ENCODE results near the gene PDE8B.
"Not testable (repeated sequence)": the region's sequence is repeated elsewhere in the genome, so short reads cannot be mapped to it uniquely, and the experiment has no call there.

The PDE8B gene

GRCh38 chr5:77360381-77360780 lies 149.9 kb downstream of the PDE8B start:
- DNase-seq (ENCODE audit: low spot score): no peak

- DNase-seq (ENCODE audit: low spot score): no peak
Measured at GRCh38 chr5:77360973-77361372, 150.5 kb downstream of the PDE8B start.

- no peak for DNase-seq (ENCODE audit: low spot score)
Measured at GRCh38 chr5:77366717-77367500, 156.4 kb downstream of the PDE8B start.

GRCh38 chr5:77367741-77368140 lies 157.3 kb downstream of the PDE8B start:
- no peak for DNase-seq (ENCODE audit: low spot score)

- no peak for DNase-seq (ENCODE audit: low spot score)
Measured at GRCh38 chr5:77368367-77368766, 157.9 kb downstream of the PDE8B start.

GRCh38 chr5:77369566-77369965 lies 159.1 kb downstream of the PDE8B start:
- no peak for DNase-seq (ENCODE audit: low spot score)

- no peak for DNase-seq (ENCODE audit: low spot score)
Measured at GRCh38 chr5:77374686-77375085, 164.2 kb downstream of the PDE8B start.

GRCh38 chr5:77376609-77377300 lies 166.3 kb downstream of the PDE8B start:
- DNase-seq (ENCODE audit: low spot score): no peak

GRCh38 chr5:77379558-77380061 lies 169.1 kb downstream of the PDE8B start:
- no peak for DNase-seq (ENCODE audit: low spot score)

GRCh38 chr5:77380636-77381035 lies 170.2 kb downstream of the PDE8B start:
- DNase-seq (ENCODE audit: low spot score): no peak

- DNase-seq (ENCODE audit: low spot score): not testable (repeated sequence)
Measured at GRCh38 chr5:77383336-77383735, 172.9 kb downstream of the PDE8B start.

- DNase-seq (ENCODE audit: low spot score): not testable (repeated sequence)
Measured at GRCh38 chr5:77386340-77386739, 175.9 kb downstream of the PDE8B start.

GRCh38 chr5:77389746-77390145 lies 179.3 kb downstream of the PDE8B start:
- no peak for DNase-seq (ENCODE audit: low spot score)

- DNase-seq (ENCODE audit: low spot score): no peak
Measured at GRCh38 chr5:77390221-77390620, 179.7 kb downstream of the PDE8B start.

- no peak for DNase-seq (ENCODE audit: low spot score)
Measured at GRCh38 chr5:77390795-77391194, 180.3 kb downstream of the PDE8B start.

GRCh38 chr5:77391240-77391765 lies 180.8 kb downstream of the PDE8B start:
- no peak for DNase-seq (ENCODE audit: low spot score)

- no peak for DNase-seq (ENCODE audit: low spot score)
Measured at GRCh38 chr5:77394064-77394715, 183.7 kb downstream of the PDE8B start.

GRCh38 chr5:77396017-77396416 lies 185.5 kb downstream of the PDE8B start:
- DNase-seq (ENCODE audit: low spot score): no peak

- DNase-seq (ENCODE audit: low spot score): no peak
Measured at GRCh38 chr5:77397686-77398292, 187.3 kb downstream of the PDE8B start.

GRCh38 chr5:77398458-77398857 lies 188.0 kb downstream of the PDE8B start:
- DNase-seq (ENCODE audit: low spot score): no peak

- no peak for DNase-seq (ENCODE audit: low spot score)
Measured at GRCh38 chr5:77398896-77399295, 188.4 kb downstream of the PDE8B start.

- no peak for DNase-seq (ENCODE audit: low spot score)
Measured at GRCh38 chr5:77400645-77401044, 190.2 kb downstream of the PDE8B start.
